H9 (cell line): ENCODE data around the gene NET1. TPM values are rescaled to one million over a fixed set of nuclear protein-coding genes. Genes with fewer than 3 reads are reported as not detected.

Experiments
- DNase-seq: peaks from one replicate; pipeline ENCODE4 v3.0.0-alpha.2; 2017
- H2AFZ ChIP-seq: one replicate; pipeline ENCODE4 v1.6.1; 2013; ENCODE audit warnings: mild to moderate bottlenecking, low read length, control low read depth, moderate library complexity
- H2AK5ac ChIP-seq: 2 replicates; pipeline ENCODE4 v1.6.1; 2013; ENCODE audit warnings: low read length, control low read depth, mixed read lengths; ENCODE audit not compliant: insufficient read length
- H2BK120ac ChIP-seq: one replicate; pipeline ENCODE4 v1.6.1; 2013; ENCODE audit warnings: low read depth, mild to moderate bottlenecking, low read length, control low read depth, inconsistent platforms; ENCODE audit not compliant: poor library complexity, severe bottlenecking
- H2BK12ac ChIP-seq: 2 replicates; pipeline ENCODE4 v1.6.1; 2013; ENCODE audit warnings: low read length, control low read depth, mixed read lengths, low read depth; ENCODE audit not compliant: insufficient read length
- H2BK15ac ChIP-seq: 2 replicates; pipeline ENCODE4 v1.6.1; 2013; ENCODE audit warnings: low read depth, low read length, control low read depth
- H2BK20ac ChIP-seq: one replicate; pipeline ENCODE4 v1.6.1; 2013; ENCODE audit warnings: low read depth, mild to moderate bottlenecking, low read length, control low read depth, inconsistent platforms; ENCODE audit not compliant: poor library complexity, severe bottlenecking
- H2BK5ac ChIP-seq: 2 replicates; pipeline ENCODE4 v1.6.1; 2013; ENCODE audit warnings: low read length, control low read depth, mixed read lengths; ENCODE audit not compliant: insufficient read length
- H3K14ac ChIP-seq: 2 replicates; pipeline ENCODE4 v1.6.1; 2013; ENCODE audit warnings: low read length, control low read depth; ENCODE audit not compliant: insufficient read depth
- H3K18ac ChIP-seq: 2 replicates; pipeline ENCODE4 v1.6.1; 2013; ENCODE audit warnings: low read depth, mild to moderate bottlenecking, mixed read lengths, low read length, control low read depth; ENCODE audit not compliant: insufficient read length
- H3K23ac ChIP-seq: 2 replicates; pipeline ENCODE4 v1.6.1; 2013; ENCODE audit warnings: low read length, control low read depth, mixed read lengths, low read depth; ENCODE audit not compliant: insufficient read length
- H3K23me2 ChIP-seq: 2 replicates; pipeline ENCODE4 v1.6.1; 2013; ENCODE audit warnings: low read depth, mild to moderate bottlenecking, mixed read lengths, low read length, control low read depth; ENCODE audit not compliant: insufficient read length, poor library complexity, severe bottlenecking
- H3K27ac ChIP-seq: 2 replicates; pipeline ENCODE4 v1.5.1; 2013; ENCODE audit warnings: low read length, control low read depth, mixed read lengths, low read depth; ENCODE audit not compliant: insufficient read length
- H3K27me3 ChIP-seq: 2 replicates; pipeline ENCODE4 v1.6.1; 2013; ENCODE audit warnings: low read length, control low read depth, inconsistent platforms; ENCODE audit not compliant: insufficient read depth
- H3K4ac ChIP-seq: 2 replicates; pipeline ENCODE4 v1.6.1; 2013; ENCODE audit warnings: low read depth, mild to moderate bottlenecking, control low read depth, inconsistent platforms, low read length, moderate library complexity
- H3K4me1 ChIP-seq: 2 replicates; pipeline ENCODE4 v1.6.1; 2013; ENCODE audit warnings: low read length, control low read depth, inconsistent platforms; ENCODE audit not compliant: insufficient read depth
- H3K4me2 ChIP-seq: 2 replicates; pipeline ENCODE4 v1.6.1; 2013; ENCODE audit warnings: low read length, control low read depth, mixed read lengths; ENCODE audit not compliant: insufficient read length, insufficient read depth
- H3K56ac ChIP-seq: 2 replicates; pipeline ENCODE4 v1.6.1; 2013; ENCODE audit warnings: low read depth, mild to moderate bottlenecking, mixed read lengths, low read length, control low read depth; ENCODE audit not compliant: insufficient read length
- H3K79me1 ChIP-seq: 2 replicates; pipeline ENCODE4 v1.6.1; 2013; ENCODE audit warnings: low read depth, mild to moderate bottlenecking, moderate library complexity, low read length, control low read depth, inconsistent platforms; ENCODE audit not compliant: insufficient read depth, poor library complexity, severe bottlenecking
- H3K79me2 ChIP-seq: 2 replicates; pipeline ENCODE4 v1.6.1; 2013; ENCODE audit warnings: low read length, control low read depth, inconsistent platforms; ENCODE audit not compliant: insufficient read depth
- H3K9ac ChIP-seq: 2 replicates; pipeline ENCODE4 v1.6.1; 2013; ENCODE audit warnings: low read length, control low read depth, mixed read lengths; ENCODE audit not compliant: insufficient read length; ENCODE audit errors: extremely low read depth
- H3K9me3 ChIP-seq: one replicate; pipeline ENCODE4 v1.6.1; 2013; ENCODE audit warnings: low read depth, low read length, inconsistent platforms; ENCODE audit not compliant: control insufficient read depth
- H3T11ph ChIP-seq: one replicate; pipeline ENCODE4 v1.6.1; 2013; ENCODE audit warnings: mild to moderate bottlenecking, low read length, control low read depth, inconsistent platforms
- H4K20me1 ChIP-seq: one replicate; pipeline ENCODE4 v1.6.1; 2013; ENCODE audit not compliant: control insufficient read depth, insufficient read length, insufficient read depth
- H4K5ac ChIP-seq: 2 replicates; pipeline ENCODE4 v1.6.1; 2013; ENCODE audit warnings: low read depth, mild to moderate bottlenecking, mixed read lengths, low read length, control low read depth; ENCODE audit not compliant: insufficient read length
- H4K8ac ChIP-seq: replicated peaks from 2 replicates; pipeline ENCODE4 v1.6.1; 2013; ENCODE audit warnings: low read length, control low read depth, mixed read lengths, low read depth; ENCODE audit not compliant: insufficient read length
- H4K91ac ChIP-seq: 2 replicates; pipeline ENCODE4 v1.6.1; 2013; ENCODE audit warnings: low read depth, mild to moderate bottlenecking, moderate library complexity, mixed read lengths, low read length, control low read depth; ENCODE audit not compliant: insufficient read length
- H3K27ac Mint-ChIP-seq, 3 experiments: 2 replicates in 2 of 3; 3 replicates in 1 of 3; pipeline ENCODE4 v1.8.0; 2020 to 2021; ENCODE audit warnings: mixed read lengths in 3 of 3, mild to moderate bottlenecking in 1 of 3, moderate library complexity in 1 of 3
- H3K27me3 Mint-ChIP-seq: 2 replicates; pipeline ENCODE4 v1.8.0; 2021; ENCODE audit warnings: low read depth, mild to moderate bottlenecking, moderate library complexity, mixed read lengths
- H3K36me3 Mint-ChIP-seq, 3 experiments: 2 replicates in 2 of 3; 3 replicates in 1 of 3; pipeline ENCODE4 v1.8.0; 2020 to 2021; ENCODE audit warnings: low read depth in 3 of 3, mixed read lengths in 3 of 3; ENCODE audit not compliant: insufficient read depth in 1 of 3
- H3K4me1 Mint-ChIP-seq, 2 experiments: 2 replicates each; pipeline ENCODE4 v1.8.0; 2020; ENCODE audit warnings: mixed read lengths in 2 of 2
- H3K4me3 Mint-ChIP-seq, 2 experiments: 2 replicates in 1 of 2; 3 replicates in 1 of 2; pipeline ENCODE4 v1.8.0; 2020 to 2021; ENCODE audit warnings: mild to moderate bottlenecking in 2 of 2, mixed read lengths in 2 of 2, moderate library complexity in 1 of 2
- H3K9me3 Mint-ChIP-seq, 2 experiments: 2 replicates in 1 of 2; 3 replicates in 1 of 2; pipeline ENCODE4 v1.8.0; 2020; ENCODE audit warnings: mild to moderate bottlenecking in 2 of 2, mixed read lengths in 2 of 2, moderate library complexity in 1 of 2
- WGBS: extraction: QIAGEN DNeasy Blood & Tissue Kit; methylation state at CpG from one replicate; pipeline ENCODE4 v1.1.7; 2013; ENCODE audit warnings: missing lambda C conversion rate, low lambda C conversion rate, mixed read lengths; ENCODE audit not compliant: insufficient read length; ENCODE audit errors: extremely low coverage; 5-methylcytosine and 5-hydroxymethylcytosine counted together
- total RNA-seq: library from RNA; stranded (reverse); gene quantifications from 2 replicates; pipeline ENCODE4 v1.2.1, GENCODE V29; 2021
- TF ChIP-seq, protein P1 (sequence below): fragments of 200-600 bp; sonication (generic); conservative IDR thresholded peaks from 3 replicates; pipeline ENCODE4 v1.8.0; 2021; ENCODE audit warnings: antibody characterized with exemption, mild to moderate bottlenecking

The NET1 gene
- total RNA-seq, 1 experiment from 2014 or later, result 50.6 TPM

DNA sequence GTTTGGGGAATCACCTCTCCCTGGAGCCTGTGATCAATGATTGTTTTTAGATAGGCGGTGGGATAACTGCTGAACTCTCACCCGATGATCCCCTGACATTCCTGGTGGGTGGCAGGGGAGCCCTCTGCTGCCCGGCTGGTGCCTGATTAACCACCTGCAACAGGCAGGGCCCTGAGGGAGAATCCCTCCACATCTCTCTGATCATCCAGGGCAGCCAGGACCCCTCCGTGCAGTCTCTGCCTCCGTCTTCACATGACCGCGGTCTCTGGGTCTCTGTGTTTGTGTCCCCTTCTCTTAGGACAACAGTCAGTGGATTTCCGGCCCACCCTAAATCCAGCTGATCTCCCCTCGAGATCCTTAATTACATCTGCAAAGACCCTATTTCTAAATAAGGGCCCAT, 69.7 kb downstream of the NET1 start:
- Histone ChIP-seq H3K27me3 (no peaks in the 10 kb centered on the region), H3K23me2 (no peaks in the 10 kb centered on the region), H2AK5ac (no peak overlapping the region), H3K79me2 (no peaks in the 10 kb centered on the region), H2BK5ac (no peak overlapping the region), H4K8ac (no peak overlapping the region), H3K23ac (no peak overlapping the region), H3K56ac (no peak overlapping the region), H3K4me1 (peaks cover 10% of the 10 kb centered on the region; the same call in 1 of the 2 replicates), H3T11ph (no peak overlapping the region), H2BK15ac (no peak overlapping the region), H3K18ac (no peak overlapping the region), H4K91ac (no peak overlapping the region), H4K20me1 (no peaks in the 10 kb centered on the region), H3K9ac (no peak overlapping the region), H4K5ac (no peak overlapping the region), H2BK120ac (no peak overlapping the region), H3K4ac (no peak overlapping the region), H2BK20ac (no peak overlapping the region), H3K27ac (no peak overlapping the region), H3K14ac (no peak overlapping the region), H2BK12ac (no peak overlapping the region), H3K4me2 (no peak overlapping the region), H3K9me3 (no peaks in the 10 kb centered on the region), H2AFZ (no peak overlapping the region), H3K79me1 (no peaks in the 10 kb centered on the region)
- no peak for DNase-seq
- Mint-ChIP-seq H3K9me3 (peaks cover 0 to 3% of the 10 kb centered on the region in 2 experiments; a peak in 2 of 5 replicates), H3K27ac (peak overlapping the region in 1 of 3 experiments; percentile 87; a peak in 1 of 7 replicates), H3K27me3 (peaks cover 3% of the 10 kb centered on the region), H3K36me3 (no peaks in the 10 kb centered on the region; a peak in 1 of 7 replicates), H3K4me1 (peaks cover 12 to 28% of the 10 kb centered on the region in 2 experiments), H3K4me3 (no peak overlapping the region)
- WGBS, result no CpG with 5 or more reads among the region's 9 CpGs
- TF ChIP-seq, protein P1, sequence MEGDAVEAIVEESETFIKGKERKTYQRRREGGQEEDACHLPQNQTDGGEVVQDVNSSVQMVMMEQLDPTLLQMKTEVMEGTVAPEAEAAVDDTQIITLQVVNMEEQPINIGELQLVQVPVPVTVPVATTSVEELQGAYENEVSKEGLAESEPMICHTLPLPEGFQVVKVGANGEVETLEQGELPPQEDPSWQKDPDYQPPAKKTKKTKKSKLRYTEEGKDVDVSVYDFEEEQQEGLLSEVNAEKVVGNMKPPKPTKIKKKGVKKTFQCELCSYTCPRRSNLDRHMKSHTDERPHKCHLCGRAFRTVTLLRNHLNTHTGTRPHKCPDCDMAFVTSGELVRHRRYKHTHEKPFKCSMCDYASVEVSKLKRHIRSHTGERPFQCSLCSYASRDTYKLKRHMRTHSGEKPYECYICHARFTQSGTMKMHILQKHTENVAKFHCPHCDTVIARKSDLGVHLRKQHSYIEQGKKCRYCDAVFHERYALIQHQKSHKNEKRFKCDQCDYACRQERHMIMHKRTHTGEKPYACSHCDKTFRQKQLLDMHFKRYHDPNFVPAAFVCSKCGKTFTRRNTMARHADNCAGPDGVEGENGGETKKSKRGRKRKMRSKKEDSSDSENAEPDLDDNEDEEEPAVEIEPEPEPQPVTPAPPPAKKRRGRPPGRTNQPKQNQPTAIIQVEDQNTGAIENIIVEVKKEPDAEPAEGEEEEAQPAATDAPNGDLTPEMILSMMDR, result no peak
